Ishikawa (cell line): ENCODE results near the gene MPC2.

Experiments used
- CEBPB ChIP-seq: IDR thresholded peaks from 2 replicates; pipeline ENCODE4 v1.6.1; 2012
- EP300 ChIP-seq: IDR thresholded peaks from 2 replicates; pipeline ENCODE4 v1.6.1; 2012; ENCODE audit warnings: borderline replicate concordance
- FOXM1 ChIP-seq: IDR thresholded peaks from 2 replicates; pipeline ENCODE4 v1.6.1; 2012; ENCODE audit warnings: low read depth, borderline replicate concordance
- MAX ChIP-seq: IDR thresholded peaks from 2 replicates; pipeline ENCODE4 v1.6.1; 2012
- NFIC ChIP-seq: IDR thresholded peaks from 2 replicates; pipeline ENCODE4 v1.6.1; 2012
- RAD21 ChIP-seq: IDR thresholded peaks from 2 replicates; pipeline ENCODE4 v1.6.1; 2012; ENCODE audit warnings: low read depth
- REST ChIP-seq: IDR thresholded peaks from 2 replicates; pipeline ENCODE4 v1.6.1; 2012; ENCODE audit warnings: low read depth, mild to moderate bottlenecking
- TAF1 ChIP-seq: IDR thresholded peaks from 2 replicates; pipeline ENCODE4 v1.6.1; 2012; ENCODE audit warnings: low read depth, mild to moderate bottlenecking
- TEAD4 ChIP-seq: IDR thresholded peaks from 2 replicates; pipeline ENCODE4 v1.6.1; 2012
- USF1 ChIP-seq: IDR thresholded peaks from 2 replicates; pipeline ENCODE4 v1.6.1; 2012
- YY1 ChIP-seq: IDR thresholded peaks from 2 replicates; pipeline ENCODE4 v1.6.1; 2012; ENCODE audit warnings: low read depth
- ZBTB7A ChIP-seq: IDR thresholded peaks from 2 replicates; pipeline ENCODE4 v1.6.1; 2012; ENCODE audit warnings: low read depth

Gene MPC2

GRCh38 chr1:167871331-167871730 is 65.5 kb downstream of the MPC2 start:
- TF ChIP-seq REST (no peak), RAD21 (no peak), CEBPB (no peak), TEAD4 (no peak), FOXM1 (no peak), MAX (no peak), TAF1 (no peak), USF1 (no peak), EP300 (no peak), ZBTB7A (no peak), NFIC (no peak), YY1 (no peak)
